Left cardiac atrium (tissue), 4 donors: ENCODE data around the gene WIPF2. TPM values are rescaled to one million over a fixed set of nuclear protein-coding genes. Genes with fewer than 3 reads are reported as not detected.
"Not testable (repeated sequence)": the region's sequence is repeated elsewhere in the genome, so short reads cannot be mapped to it uniquely, and the experiment has no call there.

Source experiments
- ATAC-seq, 2 donors: fragments of 200-7000 bp; cut with Tn5 transposase; one replicate each; pipeline ENCODE4 v1.9.1; 2020; ENCODE audit warnings: mild to moderate bottlenecking in 2 of 2, moderate library complexity in 2 of 2
- DNase-seq: peaks from one replicate; pipeline ENCODE4 v3.0.0-alpha.2; 2020
- intact Hi-C, 2 donors: fragments of 100-400 bp; cut with DNase I; formaldehyde crosslinking; loops; one replicate each; pipeline versions ENCODE4 v1.14.1 to v1.15.1; 2022 to 2023
- total RNA-seq, 2 donors: library from RNA; stranded (reverse); fragmentation: NEBNext Ultra II Directional; extraction: Animal tissue kit (Norgen Biotek cat#: 25700); gene quantifications; one replicate each; pipeline ENCODE4 v1.2.1, GENCODE V29; 2021
- donor health status: DM: no; HTN: yes; CAD: no.
- donor health status: DM: no; HTN: yes; CAD: no; lungs with severe emphysema.
- donor health status: DM: yes; HTN: yes; CAD: no.
- donor health status: Dilated cardiomyopathy.

Gene WIPF2
- total RNA-seq, 2 donors from 2014 or later, result 13.9 to 14.4 TPM

GRCh38 chr17:40283662-40284061, 64.6 kb downstream of the WIPF2 start:
- DNase-seq (no peak), ATAC-seq (peak in 1 of 2 donors; percentile 65)
- intact Hi-C loops, result loop anchor here (10.0 kb wide), 2 partner anchors 79 to 269 kb away; partner anchors contain the start of gene CSF3 (in 1 of the 2)

- no peak for DNase-seq
- intact Hi-C loops, result loop anchor here (10.0 kb wide), 2 partner anchors 79 to 269 kb away; partner anchors contain the start of gene CSF3 (in 1 of the 2)
- ATAC-seq, result peak in 1 of 2 donors; percentile 39
These were observed 65.1 kb downstream of the WIPF2 start for GRCh38 chr17:40284085-40284713.

- no peak for ATAC-seq
- intact Hi-C loops, result loop anchor here (2.0 to 10.0 kb wide), 4 partner anchors 68 to 272 kb away; partner anchors contain the start of genes CSF3 (in 1 of the 2) and WIPF2 (in 1 of the 2)
- DNase-seq, result no peak
These were observed 67.4 kb downstream of the WIPF2 start for GRCh38 chr17:40286473-40286872.

- no peak for ATAC-seq
- DNase-seq, result no peak
- intact Hi-C loops, result loop anchor here (2.0 to 10.0 kb wide), 4 partner anchors 68 to 272 kb away; partner anchors contain the start of genes CSF3 (in 1 of the 2) and WIPF2 (in 1 of the 2)
These were observed 68.0 kb downstream of the WIPF2 start for GRCh38 chr17:40287159-40287493.

GRCh38 chr17:40287494-40288369, 68.6 kb downstream of the WIPF2 start, which contains the start of gene CDC6:
CDC6 (plus strand) TSS chr17:40287879; CDS start chr17:40289421, 1,542 bp downstream.
- ATAC-seq (peak; percentile 95 to 99), DNase-seq (peak; percentile 98)
- intact Hi-C loops, result loop anchor here (2.0 to 10.0 kb wide), 4 partner anchors 69 to 273 kb away; partner anchors contain the start of genes CSF3 (in 1 of the 2) and WIPF2 (in 1 of the 2)

- DNase-seq (no peak), ATAC-seq (peak in 1 of 2 donors; percentile 1)
- intact Hi-C loops, result no loop called here
These were observed 71.7 kb downstream of the WIPF2 start for GRCh38 chr17:40290629-40291280.

GRCh38 chr17:40291281-40291664, 72.2 kb downstream of the WIPF2 start:
- DNase-seq, result no peak
- intact Hi-C loops, result no loop called here
- ATAC-seq, result no peak

GRCh38 chr17:40293363-40293762, 74.3 kb downstream of the WIPF2 start:
- intact Hi-C loops, result no loop called here
- DNase-seq (no peak), ATAC-seq (peak; percentile 67 to 83)

- ATAC-seq (no peak), DNase-seq (no peak)
- intact Hi-C loops, result no loop called here
These were observed 76.7 kb downstream of the WIPF2 start for GRCh38 chr17:40295488-40296436.

GRCh38 chr17:40297511-40297910, 78.4 kb downstream of the WIPF2 start:
- intact Hi-C loops, result no loop called here
- ATAC-seq (no peak), DNase-seq (no peak)

GRCh38 chr17:40298726-40299125, 79.6 kb downstream of the WIPF2 start:
- intact Hi-C loops, result no loop called here
- ATAC-seq (peak in 1 of 2 donors; percentile 62), DNase-seq (no peak)

- intact Hi-C loops, ATAC-seq: not testable (repeated sequence)
These were observed 80.2 kb downstream of the WIPF2 start for GRCh38 chr17:40299159-40299757.

GRCh38 chr17:40301315-40301714, 82.2 kb downstream of the WIPF2 start:
- intact Hi-C loops, result loop anchor here (5.0 to 10.0 kb wide), 3 partner anchors 113 to 231 kb away; partner anchors contain the start of gene TOP2A (in 2 of the 2)
- DNase-seq (no peak), ATAC-seq (no peak)

More at GRCh38 chr17:40299159-40299757, 80.2 kb downstream of the WIPF2 start:
- DNase-seq, result not testable (repeated sequence)

- no peak for DNase-seq
- ATAC-seq, result peak; percentile 50 to 53
- intact Hi-C loops, result loop anchor here (2.0 to 10.0 kb wide), 4 partner anchors 52 to 229 kb away; partner anchors contain the start of gene TOP2A (in 2 of the 2)
These were observed 84.0 kb downstream of the WIPF2 start for GRCh38 chr17:40303009-40303657.

- ATAC-seq (peak; percentile 44 to 75), DNase-seq (no peak)
- intact Hi-C loops, result loop anchor here (2.0 to 10.0 kb wide), 4 partner anchors 51 to 228 kb away; partner anchors contain the start of gene TOP2A (in 2 of the 2)
These were observed 84.8 kb downstream of the WIPF2 start for GRCh38 chr17:40303708-40304551.

GRCh38 chr17:40304552-40304863, 85.4 kb downstream of the WIPF2 start:
- intact Hi-C loops, result loop anchor here (5.0 to 10.0 kb wide), 3 partner anchors 110 to 228 kb away; partner anchors contain the start of gene TOP2A (in 2 of the 2)
- ATAC-seq, result peak in 1 of 2 donors; percentile 33
- not testable (repeated sequence) for DNase-seq
